Limb (tissue), 2 donors: ENCODE measurements around the gene EPAS1.
A peak's percentile ranks its signal among the peaks of the same experiment; 100 is the strongest.

Experiments used
- DNase-seq, 2 donors: peaks; one replicate each; pipeline ENCODE4 v3.0.0-alpha.2; 2016; ENCODE audit errors: extremely low spot score in 2 of 2

Gene EPAS1

GRCh38 chr2:46404181-46404759 lies 107.1 kb downstream of the EPAS1 start:
- DNase-seq = no peak

GRCh38 chr2:46407852-46408455 lies 110.7 kb downstream of the EPAS1 start:
- no peak for DNase-seq

DNA sequence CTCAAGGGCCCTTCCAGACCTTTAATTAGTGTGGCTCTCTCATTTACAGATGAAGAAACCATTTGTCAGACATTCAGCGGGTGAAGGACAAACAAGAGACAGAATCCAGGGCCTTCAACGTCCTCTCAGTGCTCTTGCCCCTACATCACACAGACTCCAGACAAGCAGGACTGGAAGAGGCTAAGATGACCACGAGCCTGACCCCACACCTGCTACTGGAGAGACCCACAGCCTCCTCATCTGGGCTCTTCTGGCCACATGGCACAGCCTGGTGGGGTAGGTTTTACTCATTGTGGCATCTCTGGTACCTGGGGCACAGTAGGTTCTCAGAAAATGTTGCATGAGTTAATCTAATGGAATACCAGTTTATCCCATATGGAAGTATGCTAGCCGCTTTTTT lies 112.5 kb downstream of the EPAS1 start:
- DNase-seq = no peak

- no peak for DNase-seq
Observed at GRCh38 chr2:46410273-46411244, 113.4 kb downstream of the EPAS1 start.

- no peak for DNase-seq
Observed at GRCh38 chr2:46411245-46411641, 114.0 kb downstream of the EPAS1 start.

DNA sequence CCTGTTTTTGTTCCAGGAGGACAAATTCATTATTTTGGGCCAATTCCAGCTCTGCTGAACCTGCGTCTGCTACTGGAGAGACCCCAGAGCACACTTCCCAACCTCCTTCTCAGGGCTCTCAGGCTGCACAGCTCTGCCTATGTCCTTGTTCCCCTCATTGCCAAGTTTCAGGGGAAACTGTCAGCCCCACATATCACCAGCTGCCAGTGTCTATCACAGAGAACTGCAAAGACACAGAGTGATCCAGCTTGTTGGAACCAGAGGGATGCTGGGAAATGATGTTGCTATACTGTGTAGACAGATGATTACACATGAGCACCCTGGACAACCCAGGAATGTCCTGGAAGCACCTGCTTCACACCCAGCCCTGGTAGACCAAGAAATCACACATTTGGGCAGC lies 114.8 kb downstream of the EPAS1 start:
- DNase-seq = peak in 1 of 2 donors; percentile 56

GRCh38 chr2:46413111-46413510 lies 115.9 kb downstream of the EPAS1 start:
- no peak for DNase-seq

GRCh38 chr2:46413631-46414030 lies 116.4 kb downstream of the EPAS1 start:
- DNase-seq = no peak

- DNase-seq = no peak
Observed at GRCh38 chr2:46414701-46415100, 117.5 kb downstream of the EPAS1 start.

GRCh38 chr2:46416280-46416679 lies 119.1 kb downstream of the EPAS1 start:
- DNase-seq = no peak

GRCh38 chr2:46416739-46417403 lies 119.7 kb downstream of the EPAS1 start:
- no peak for DNase-seq

- no peak for DNase-seq
Observed at GRCh38 chr2:46420945-46421344, 123.7 kb downstream of the EPAS1 start.

DNA sequence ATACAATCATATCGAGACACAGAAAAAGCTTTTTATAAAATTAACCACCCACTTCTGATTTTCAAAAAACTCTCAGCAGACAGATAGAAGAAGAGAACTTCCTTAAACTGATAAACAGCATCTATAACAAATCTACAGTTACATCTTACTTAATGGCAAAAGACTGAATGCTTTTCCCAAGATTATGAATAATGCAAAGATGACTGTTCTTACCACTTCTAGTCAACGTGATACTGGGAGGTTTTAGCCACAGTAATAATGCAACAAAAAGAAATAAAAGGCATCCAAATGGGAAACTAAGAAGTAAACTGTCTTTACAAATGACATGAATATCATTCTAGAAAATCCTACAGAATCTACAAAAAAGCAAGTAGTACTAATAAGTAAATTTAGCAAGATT lies 124.2 kb downstream of the EPAS1 start:
- no peak for DNase-seq

DNA sequence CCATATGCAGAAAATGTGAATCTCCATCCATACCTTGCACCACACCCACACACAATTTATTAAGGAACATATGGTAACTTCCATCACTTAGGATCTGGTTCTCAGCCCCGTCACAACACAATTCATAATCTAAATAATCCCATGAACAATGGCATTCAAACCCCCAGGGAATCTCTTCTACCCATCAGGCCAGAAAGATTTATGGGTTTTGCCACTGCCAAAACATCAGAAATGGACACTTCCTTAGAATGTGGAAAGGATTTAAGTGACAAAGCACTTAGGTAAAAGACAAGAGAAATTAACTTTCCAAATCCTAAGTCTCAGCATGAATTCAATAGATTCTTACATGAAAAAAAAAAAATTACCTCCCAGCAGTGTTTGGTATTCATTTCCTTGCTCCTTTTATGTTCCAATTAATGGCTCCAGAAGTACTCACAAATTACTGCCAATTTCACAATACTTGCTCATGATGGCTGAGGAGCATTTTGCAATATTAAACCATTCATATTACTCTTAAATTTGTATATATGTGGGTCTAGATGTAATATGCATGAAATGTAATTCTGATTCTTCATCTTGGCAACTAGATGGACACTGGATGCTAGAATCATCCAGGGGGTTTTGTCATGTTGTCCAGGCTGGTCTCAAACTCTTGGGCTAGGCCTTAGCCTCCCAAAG lies 125.6 kb downstream of the EPAS1 start:
- DNase-seq = no peak

GRCh38 chr2:46424937-46425336 lies 127.7 kb downstream of the EPAS1 start:
- no peak for DNase-seq

GRCh38 chr2:46428911-46429436 lies 131.8 kb downstream of the EPAS1 start:
- no peak for DNase-seq

- DNase-seq = no peak
Observed at GRCh38 chr2:46430413-46430812, 133.2 kb downstream of the EPAS1 start.

DNA sequence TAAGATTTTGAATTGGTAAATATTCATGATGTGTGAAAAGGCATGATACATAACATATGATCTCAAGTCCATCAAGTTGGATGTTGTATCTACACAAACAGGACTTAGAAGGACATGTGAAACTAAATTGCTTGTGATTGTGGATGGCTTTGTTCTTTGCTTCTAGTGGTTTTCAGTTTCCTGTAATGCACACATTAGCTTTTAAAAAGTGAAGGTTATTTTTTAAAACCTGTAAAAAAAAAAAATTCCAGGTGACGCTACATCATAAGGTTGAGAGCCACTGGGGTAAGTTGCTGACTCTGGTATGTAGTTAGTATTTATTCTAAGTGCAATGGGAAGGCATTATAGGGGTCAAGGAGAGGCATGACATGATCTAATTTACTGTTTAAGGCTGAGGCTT lies 133.8 kb downstream of the EPAS1 start:
- no peak for DNase-seq

- DNase-seq = no peak
Observed at GRCh38 chr2:46431481-46432235, 134.5 kb downstream of the EPAS1 start.

DNA sequence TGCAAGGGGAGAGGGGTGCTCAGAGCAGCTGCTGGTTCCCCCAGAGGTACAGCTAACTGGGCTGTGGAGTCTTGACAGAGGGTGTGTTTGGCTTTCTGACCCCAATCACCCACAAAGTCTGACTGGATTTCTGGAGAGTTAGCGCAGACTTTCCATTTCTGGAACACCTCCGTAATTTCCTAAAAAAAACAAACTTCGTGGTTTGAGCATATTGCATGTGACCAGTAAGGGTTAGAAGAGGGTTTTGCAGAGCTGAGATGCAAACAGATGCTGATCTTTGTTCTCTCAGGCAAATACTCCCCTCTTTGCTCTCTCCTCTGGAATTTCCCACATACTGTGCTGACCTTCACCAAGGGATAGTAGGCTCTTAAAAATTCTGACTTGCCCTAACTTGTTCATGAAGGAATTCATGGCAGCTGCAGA lies 137.7 kb downstream of the EPAS1 start:
- no peak for DNase-seq
